GM23338 (cell line): ENCODE measurements around the gene APPBP2.

Experiments
- CREB1 ChIP-seq: fragments of 250-450 bp; sonication (Bioruptor Pico); IDR thresholded peaks from 2 replicates; pipeline ENCODE4 v1.5.0; 2020; ENCODE audit warnings: low read depth, mild to moderate bottlenecking, moderate library complexity
- EZH2 ChIP-seq: fragments of 200-600 bp; sonication (generic); IDR thresholded peaks from one replicate; pipeline ENCODE4 v1.8.0; 2017; ENCODE audit warnings: antibody characterized with exemption, mild to moderate bottlenecking, low read depth; ENCODE audit not compliant: unreplicated experiment
- EZH2phosphoT487 ChIP-seq: fragments of 200-600 bp; sonication (generic); IDR thresholded peaks from one replicate; pipeline ENCODE4 v1.8.1; 2018; ENCODE audit warnings: antibody characterized with exemption; ENCODE audit not compliant: unreplicated experiment
- JUNB ChIP-seq: IDR thresholded peaks from one replicate; pipeline ENCODE4 v1.6.1; 2016; ENCODE audit warnings: antibody characterized with exemption; ENCODE audit not compliant: unreplicated experiment
- NANOG ChIP-seq: IDR thresholded peaks from 2 replicates; pipeline ENCODE4 v1.6.1; 2016; ENCODE audit warnings: antibody characterized with exemption, borderline replicate concordance
- POLR2AphosphoS5 ChIP-seq: IDR thresholded peaks from 2 replicates; pipeline ENCODE4 v1.6.1; 2016; ENCODE audit warnings: antibody characterized with exemption, low read depth
- REST ChIP-seq: IDR thresholded peaks from one replicate; pipeline ENCODE4 v1.6.1; 2018; ENCODE audit warnings: antibody characterized with exemption; ENCODE audit not compliant: unreplicated experiment
- STAT1 ChIP-seq: IDR thresholded peaks from one replicate; pipeline ENCODE4 v1.6.1; 2016; ENCODE audit warnings: antibody characterized with exemption; ENCODE audit not compliant: unreplicated experiment
- ZNF331 ChIP-seq: fragments of 250-450 bp; sonication (Bioruptor Pico); IDR thresholded peaks from 2 replicates; pipeline ENCODE4 v1.5.0; 2020; ENCODE audit warnings: low read depth, mild to moderate bottlenecking, moderate library complexity
- TF ChIP-seq, protein P1 (sequence below), 2 experiments: fragments of 200-600 bp in 1 of 2; sonication (generic) in 1 of 2; conservative IDR thresholded peaks; 2 replicates each; pipeline versions ENCODE4 v1.5.1 to v1.6.1; 2016 to 2017; ENCODE audit warnings: antibody characterized with exemption in 2 of 2, low read depth in 2 of 2, mild to moderate bottlenecking in 2 of 2, moderate library complexity in 1 of 2
- TF ChIP-seq, protein P2 (sequence below): IDR thresholded peaks from 2 replicates; pipeline ENCODE4 v1.6.1; 2016; ENCODE audit warnings: antibody characterized with exemption
- TF ChIP-seq, protein P3 (sequence below): fragments of 250-450 bp; sonication (Bioruptor Pico); IDR thresholded peaks from 2 replicates; pipeline ENCODE4 v1.5.0; 2020; ENCODE audit warnings: mild to moderate bottlenecking, moderate library complexity

DNA sequence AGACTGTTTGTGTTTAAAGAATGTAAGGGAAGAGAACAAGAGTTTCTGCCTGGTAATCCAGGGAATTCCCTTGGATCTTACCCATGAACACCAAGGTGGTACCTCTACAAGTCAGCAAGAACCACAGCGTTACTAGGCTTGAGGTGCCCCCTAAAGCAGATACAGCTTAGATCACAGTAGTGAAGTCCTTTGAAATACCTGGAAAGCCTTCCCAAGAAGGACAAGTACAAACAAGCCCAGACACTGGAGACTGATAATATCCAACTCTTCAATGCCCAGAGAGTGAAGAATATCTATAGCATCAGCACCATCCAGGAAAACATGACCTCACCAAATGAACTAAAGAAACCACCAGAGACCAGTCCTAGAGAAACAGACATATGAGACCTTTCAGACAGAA, 3.8 kb upstream of the APPBP2 start:
- TF ChIP-seq, protein P1, sequence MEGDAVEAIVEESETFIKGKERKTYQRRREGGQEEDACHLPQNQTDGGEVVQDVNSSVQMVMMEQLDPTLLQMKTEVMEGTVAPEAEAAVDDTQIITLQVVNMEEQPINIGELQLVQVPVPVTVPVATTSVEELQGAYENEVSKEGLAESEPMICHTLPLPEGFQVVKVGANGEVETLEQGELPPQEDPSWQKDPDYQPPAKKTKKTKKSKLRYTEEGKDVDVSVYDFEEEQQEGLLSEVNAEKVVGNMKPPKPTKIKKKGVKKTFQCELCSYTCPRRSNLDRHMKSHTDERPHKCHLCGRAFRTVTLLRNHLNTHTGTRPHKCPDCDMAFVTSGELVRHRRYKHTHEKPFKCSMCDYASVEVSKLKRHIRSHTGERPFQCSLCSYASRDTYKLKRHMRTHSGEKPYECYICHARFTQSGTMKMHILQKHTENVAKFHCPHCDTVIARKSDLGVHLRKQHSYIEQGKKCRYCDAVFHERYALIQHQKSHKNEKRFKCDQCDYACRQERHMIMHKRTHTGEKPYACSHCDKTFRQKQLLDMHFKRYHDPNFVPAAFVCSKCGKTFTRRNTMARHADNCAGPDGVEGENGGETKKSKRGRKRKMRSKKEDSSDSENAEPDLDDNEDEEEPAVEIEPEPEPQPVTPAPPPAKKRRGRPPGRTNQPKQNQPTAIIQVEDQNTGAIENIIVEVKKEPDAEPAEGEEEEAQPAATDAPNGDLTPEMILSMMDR (conservative IDR thresholded peaks at IDR 0.05; ENCODE audit: low read depth in 2 of 2), result no peak
- TF ChIP-seq ZNF331 (CRISPR knock-in tag) (no peak), REST (no peak), EZH2 (no peak), JUNB (no peak), EZH2phosphoT487 (no peak), POLR2AphosphoS5 (no peak), CREB1 (CRISPR knock-in tag) (no peak), STAT1 (no peak), NANOG (no peak)
- TF ChIP-seq, protein P2, sequence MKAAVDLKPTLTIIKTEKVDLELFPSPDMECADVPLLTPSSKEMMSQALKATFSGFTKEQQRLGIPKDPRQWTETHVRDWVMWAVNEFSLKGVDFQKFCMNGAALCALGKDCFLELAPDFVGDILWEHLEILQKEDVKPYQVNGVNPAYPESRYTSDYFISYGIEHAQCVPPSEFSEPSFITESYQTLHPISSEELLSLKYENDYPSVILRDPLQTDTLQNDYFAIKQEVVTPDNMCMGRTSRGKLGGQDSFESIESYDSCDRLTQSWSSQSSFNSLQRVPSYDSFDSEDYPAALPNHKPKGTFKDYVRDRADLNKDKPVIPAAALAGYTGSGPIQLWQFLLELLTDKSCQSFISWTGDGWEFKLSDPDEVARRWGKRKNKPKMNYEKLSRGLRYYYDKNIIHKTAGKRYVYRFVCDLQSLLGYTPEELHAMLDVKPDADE, result no peak
- TF ChIP-seq, protein P3, sequence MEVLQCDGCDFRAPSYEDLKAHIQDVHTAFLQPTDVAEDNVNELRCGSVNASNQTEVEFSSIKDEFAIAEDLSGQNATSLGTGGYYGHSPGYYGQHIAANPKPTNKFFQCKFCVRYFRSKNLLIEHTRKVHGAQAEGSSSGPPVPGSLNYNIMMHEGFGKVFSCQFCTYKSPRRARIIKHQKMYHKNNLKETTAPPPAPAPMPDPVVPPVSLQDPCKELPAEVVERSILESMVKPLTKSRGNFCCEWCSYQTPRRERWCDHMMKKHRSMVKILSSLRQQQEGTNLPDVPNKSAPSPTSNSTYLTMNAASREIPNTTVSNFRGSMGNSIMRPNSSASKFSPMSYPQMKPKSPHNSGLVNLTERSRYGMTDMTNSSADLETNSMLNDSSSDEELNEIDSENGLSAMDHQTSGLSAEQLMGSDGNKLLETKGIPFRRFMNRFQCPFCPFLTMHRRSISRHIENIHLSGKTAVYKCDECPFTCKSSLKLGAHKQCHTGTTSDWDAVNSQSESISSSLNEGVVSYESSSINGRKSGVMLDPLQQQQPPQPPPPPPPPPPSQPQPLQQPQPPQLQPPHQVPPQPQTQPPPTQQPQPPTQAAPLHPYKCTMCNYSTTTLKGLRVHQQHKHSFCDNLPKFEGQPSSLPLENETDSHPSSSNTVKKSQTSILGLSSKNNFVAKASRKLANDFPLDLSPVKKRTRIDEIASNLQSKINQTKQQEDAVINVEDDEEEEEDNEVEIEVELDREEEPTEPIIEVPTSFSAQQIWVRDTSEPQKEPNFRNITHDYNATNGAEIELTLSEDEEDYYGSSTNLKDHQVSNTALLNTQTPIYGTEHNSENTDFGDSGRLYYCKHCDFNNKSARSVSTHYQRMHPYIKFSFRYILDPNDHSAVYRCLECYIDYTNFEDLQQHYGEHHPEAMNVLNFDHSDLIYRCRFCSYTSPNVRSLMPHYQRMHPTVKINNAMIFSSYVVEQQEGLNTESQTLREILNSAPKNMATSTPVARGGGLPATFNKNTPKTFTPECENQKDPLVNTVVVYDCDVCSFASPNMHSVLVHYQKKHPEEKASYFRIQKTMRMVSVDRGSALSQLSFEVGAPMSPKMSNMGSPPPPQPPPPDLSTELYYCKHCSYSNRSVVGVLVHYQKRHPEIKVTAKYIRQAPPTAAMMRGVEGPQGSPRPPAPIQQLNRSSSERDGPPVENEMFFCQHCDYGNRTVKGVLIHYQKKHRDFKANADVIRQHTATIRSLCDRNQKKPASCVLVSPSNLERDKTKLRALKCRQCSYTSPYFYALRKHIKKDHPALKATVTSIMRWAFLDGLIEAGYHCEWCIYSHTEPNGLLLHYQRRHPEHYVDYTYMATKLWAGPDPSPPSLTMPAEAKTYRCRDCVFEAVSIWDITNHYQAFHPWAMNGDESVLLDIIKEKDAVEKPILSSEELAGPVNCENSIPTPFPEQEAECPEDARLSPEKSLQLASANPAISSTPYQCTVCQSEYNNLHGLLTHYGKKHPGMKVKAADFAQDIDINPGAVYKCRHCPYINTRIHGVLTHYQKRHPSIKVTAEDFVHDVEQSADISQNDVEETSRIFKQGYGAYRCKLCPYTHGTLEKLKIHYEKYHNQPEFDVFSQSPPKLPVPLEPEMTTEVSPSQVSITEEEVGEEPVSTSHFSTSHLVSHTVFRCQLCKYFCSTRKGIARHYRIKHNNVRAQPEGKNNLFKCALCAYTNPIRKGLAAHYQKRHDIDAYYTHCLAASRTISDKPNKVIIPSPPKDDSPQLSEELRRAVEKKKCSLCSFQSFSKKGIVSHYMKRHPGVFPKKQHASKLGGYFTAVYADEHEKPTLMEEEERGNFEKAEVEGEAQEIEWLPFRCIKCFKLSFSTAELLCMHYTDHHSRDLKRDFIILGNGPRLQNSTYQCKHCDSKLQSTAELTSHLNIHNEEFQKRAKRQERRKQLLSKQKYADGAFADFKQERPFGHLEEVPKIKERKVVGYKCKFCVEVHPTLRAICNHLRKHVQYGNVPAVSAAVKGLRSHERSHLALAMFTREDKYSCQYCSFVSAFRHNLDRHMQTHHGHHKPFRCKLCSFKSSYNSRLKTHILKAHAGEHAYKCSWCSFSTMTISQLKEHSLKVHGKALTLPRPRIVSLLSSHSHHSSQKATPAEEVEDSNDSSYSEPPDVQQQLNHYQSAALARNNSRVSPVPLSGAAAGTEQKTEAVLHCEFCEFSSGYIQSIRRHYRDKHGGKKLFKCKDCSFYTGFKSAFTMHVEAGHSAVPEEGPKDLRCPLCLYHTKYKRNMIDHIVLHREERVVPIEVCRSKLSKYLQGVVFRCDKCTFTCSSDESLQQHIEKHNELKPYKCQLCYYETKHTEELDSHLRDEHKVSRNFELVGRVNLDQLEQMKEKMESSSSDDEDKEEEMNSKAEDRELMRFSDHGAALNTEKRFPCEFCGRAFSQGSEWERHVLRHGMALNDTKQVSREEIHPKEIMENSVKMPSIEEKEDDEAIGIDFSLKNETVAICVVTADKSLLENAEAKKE (CRISPR knock-in tag), result no peak
